Fibroblast of the conjunctiva (primary cell): ENCODE measurements around the gene RPL6.
"Not testable (repeated sequence)": the region's sequence is repeated elsewhere in the genome, so short reads cannot be mapped to it uniquely, and the experiment has no call there.

Experiments used
- DNase-seq: peaks from one replicate; pipeline ENCODE4 v3.0.0-alpha.2; 2010; ENCODE audit warnings: low read depth

RPL6 gene

DNA sequence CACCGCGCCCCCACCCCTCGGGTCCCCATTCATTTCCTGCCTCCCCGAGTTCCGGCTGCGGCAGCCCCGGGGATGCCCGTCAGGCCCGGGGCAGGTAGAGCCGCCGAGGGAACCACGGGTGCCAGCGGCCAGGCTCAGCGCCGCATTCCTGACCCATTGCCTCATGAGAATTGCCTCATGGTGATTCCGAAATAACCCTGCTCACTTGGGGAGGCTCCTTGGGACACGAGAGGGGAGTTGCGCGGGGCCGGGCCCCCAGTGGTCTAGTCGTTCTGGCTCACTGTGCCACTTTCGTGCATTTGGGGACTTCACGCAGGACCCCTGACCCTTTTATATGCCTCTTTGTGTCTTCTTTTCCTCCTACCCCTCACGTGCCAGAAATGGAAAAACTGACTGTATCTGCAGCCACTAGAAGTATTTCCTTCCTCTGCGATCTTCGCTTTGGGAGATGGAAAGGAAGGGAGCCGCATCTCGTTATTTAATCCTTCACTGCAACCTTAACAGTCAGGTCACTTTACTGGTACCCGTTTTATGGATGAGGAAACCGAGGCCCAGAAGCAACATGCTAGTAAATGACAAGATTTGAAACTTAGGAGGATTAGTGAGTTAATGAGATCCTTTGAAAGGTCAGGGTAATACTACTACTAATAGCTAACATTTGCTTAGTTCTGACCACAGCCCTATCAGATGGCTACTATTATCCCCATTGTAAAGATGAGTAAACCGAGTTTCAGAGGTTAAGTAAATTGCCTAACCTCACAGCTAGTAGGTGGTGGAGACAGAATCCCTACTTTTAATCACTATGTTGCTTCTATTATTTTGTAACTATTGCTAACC, 10.1 kb upstream of the RPL6 start:
- peak; percentile 60 for DNase-seq

DNA sequence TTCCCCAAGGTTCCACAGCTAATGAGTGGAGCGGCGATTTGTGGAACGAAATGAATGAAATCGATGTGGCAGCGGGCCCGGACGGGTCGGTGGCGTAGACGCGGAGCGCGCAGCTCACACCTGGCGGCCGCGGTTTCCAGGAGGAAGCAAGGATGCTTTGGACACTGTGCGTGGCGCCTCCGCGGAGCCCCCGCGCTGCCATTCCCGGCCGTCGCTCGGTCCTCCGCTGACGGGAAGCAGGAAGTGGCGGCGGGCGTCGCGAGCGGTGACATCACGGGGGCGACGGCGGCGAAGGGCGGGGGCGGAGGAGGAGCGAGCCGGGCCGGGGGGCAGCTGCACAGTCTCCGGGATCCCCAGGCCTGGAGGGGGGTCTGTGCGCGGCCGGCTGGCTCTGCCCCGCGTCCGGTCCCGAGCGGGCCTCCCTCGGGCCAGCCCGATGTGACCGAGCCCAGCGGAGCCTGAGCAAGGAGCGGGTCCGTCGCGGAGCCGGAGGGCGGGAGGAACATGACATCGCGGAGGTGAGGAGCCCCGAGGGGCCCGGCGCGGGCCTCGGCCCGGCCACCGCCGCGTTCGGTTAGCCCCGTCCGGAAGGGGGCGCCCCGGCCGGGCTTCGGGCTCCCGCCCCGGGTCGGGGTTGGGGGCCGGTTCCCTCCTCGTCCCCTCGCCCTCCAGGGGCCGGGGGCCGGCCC, 9.3 kb upstream of the RPL6 start, which contains the start of gene PTPN11:
PTPN11 (plus strand) TSS at position 340 of the 689 bp plus-strand sequence; CDS start at position 505, 165 bp downstream.
- DNase-seq = peak; percentile 37

DNA sequence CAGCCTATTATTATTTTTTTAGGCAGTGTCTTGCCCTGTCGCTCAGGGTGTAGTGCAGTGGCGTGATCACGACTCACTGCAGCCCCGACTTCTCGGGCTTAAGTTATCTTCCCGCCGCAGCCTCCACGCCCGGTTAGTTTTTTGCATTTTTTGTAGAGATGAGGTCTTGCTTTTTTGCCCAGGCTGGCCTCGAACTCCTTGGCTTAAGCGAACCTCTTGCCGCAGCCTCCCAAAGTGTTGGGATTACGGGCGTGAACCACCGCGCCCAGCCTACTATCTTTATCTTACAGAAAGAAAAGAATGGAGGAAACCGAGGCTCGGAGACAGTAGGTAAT, 8.8 kb upstream of the RPL6 start:
- no peak for DNase-seq

DNA sequence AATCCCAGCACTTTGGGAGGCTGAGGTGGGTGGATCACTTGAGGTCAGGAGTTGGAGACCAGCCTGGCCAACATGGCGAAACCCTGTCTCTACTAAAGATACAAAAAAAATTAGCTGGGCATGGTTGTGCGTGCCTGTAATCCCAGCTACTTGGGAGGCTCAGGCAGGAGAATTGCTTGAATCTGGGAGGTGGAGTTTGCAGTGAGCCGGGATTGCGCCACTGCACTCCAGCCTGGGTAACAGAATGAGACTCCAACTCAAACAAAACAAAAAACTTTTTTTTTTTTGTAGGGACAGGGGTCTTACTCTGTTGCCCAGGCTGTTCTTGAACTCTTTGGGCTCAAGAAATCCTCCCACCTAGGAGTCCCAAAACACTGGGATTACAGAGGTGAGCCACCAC, 6.1 kb upstream of the RPL6 start:
- not testable (repeated sequence) for DNase-seq

DNA sequence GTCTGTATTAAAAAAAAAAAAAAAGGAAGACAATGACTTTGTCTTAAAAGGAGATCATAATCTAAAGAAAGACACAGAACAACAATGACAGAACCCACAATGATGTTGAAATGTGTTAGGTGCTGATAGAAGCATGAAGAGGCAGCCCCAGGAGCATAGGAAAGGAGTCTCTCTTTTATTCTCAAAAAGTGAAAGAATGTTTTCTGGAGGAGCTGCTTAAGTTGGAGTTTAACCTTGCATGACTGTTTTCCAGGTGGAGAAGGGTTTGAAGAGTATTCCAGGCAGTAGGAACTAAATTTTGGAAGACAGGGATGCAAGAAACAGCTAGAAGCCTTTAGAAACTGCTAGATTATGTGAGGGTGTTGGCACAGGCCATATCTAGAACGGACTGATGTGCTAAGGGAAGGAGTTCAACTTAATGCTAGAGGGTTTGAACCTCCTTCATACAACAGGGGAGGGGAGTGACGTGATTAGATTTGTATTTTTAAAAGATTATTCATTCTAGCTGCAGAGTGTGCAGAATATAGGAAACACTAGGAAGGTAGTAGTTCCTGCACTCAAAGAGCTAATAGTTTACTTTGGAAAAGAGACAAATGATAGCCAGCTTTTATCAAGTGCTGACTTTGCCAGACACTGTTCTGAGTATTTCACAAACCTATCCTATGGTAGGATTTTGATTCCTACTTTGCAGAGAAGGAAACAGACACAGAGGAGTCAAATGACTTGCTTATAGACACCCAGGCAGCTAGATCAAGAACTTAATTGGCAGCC, 4.6 kb upstream of the RPL6 start:
- no peak for DNase-seq

DNA sequence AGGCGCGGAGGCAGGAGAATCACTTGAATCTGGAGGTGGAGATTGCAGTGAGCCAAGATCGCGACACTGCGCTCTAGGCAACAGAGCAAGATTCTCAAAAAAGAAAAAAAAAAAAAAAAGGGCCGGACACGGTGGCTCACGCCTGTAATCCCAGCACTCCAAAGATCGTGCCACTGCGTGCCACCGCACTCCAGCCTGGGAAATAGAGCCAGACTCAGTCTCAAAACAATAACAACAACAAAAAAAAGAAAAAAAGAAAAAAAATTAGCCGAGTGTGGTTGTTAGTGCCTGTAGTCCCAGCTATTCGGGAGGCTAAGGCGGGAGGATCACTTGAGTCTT, 470 bp upstream of the RPL6 start:
- DNase-seq = no peak

DNA sequence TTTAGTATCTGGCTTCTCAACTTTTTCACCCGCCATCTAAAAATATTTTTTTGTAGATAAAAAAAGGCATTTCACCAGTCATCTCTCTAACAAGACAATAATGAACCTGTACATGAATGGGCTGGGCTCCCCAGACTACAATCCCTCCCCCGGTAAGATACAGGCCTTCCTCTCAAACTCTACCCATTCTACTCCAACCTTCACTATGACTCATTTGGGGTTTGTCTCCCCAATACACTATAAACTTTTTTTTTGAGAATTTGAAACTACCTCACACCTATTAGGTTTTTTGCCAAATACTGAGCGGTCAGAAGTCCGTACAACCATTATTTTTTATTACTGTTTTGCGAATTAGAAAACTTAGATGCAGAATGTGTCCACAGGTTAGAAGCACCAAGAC, 784 bp downstream of the RPL6 start:
- no peak for DNase-seq

DNA sequence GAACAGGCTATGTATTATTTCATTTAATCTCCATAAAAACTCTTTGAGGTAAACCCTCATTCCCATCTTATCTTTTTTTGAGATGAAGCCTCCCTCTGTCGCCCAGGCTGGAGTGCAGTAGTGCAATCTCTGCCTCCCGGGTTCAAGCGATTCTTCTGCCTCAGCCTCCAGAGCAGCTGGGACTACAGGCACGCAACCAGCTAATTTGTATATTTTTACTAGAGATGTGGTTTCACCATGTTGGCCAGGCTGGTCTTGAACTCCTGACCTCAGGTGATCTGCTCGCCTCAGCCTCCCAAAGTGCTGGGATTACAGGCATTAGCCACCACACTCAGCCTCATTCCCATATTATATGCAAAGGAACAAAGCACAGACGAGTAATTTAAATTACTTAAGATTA, 1.7 kb downstream of the RPL6 start:
- DNase-seq = not testable (repeated sequence)

DNA sequence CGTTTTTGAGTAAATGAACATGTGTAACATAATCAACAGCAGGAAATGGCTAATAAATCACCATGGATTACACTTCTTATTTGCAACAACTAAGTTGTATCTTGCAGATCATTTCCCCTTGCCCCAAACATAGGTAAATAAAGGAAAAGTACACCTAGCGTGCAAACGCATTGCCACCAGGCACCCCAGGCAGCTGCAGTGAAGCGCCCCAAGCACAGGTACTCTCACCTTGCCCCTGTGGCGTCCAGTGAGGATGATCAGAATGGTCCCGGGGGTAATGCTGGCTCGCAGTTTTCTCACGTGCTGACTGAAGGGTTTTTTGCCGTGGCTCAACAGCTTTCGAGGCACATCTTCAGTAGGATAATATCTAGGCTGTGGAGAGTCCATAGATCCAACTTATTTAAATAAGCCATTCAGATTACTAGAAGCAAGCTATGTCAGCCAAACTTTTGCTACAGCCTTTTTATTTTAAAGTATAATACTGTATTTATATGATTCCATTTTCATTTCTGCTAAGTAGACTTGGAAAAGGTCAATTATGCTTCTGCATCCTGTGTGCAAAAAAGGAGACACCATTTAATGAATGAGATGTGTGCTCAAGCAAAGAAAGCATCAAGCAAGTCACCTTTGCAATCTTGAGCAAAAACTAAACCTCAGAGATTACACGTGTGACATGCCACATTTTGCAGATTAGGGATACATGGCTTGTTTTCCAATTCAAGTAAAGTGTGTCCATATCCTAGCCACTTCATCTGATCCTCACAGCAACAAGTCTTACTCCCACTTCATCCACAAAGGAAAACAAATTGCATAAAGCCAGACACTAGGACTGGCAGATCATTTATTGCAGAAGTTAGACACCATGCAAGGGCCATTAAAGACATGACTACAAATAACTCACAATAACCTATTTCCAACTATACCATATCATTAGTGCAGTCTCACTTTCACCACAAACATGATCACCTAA, 2.6 kb downstream of the RPL6 start:
- DNase-seq = no peak

DNA sequence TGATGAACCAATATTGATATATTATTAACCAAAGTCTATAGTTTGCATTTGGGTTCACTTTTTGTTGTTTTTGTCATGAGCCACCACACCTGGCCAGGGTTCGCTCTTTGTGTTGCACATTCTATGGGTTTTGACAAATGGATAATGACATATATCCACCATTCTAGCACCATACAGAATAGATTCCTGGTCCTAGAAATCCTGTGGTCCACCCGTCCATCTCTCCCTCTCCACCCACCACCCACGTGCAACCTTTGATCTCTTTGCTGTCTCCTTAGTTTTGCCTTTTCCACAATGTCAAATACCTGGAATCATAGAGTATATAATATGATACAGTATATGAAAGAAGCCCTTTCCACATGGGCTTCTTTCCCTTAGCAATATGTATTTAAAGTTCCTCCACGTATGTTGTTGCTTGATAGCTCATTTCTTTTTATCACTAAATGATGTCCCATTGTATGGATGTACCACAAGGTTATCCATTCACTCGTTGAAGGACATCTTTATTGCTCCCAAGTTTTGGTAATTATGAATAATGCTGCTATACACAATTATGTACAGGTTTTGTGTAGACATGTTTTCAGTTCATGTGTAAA, 7.4 kb downstream of the RPL6 start:
- DNase-seq = no peak

DNA sequence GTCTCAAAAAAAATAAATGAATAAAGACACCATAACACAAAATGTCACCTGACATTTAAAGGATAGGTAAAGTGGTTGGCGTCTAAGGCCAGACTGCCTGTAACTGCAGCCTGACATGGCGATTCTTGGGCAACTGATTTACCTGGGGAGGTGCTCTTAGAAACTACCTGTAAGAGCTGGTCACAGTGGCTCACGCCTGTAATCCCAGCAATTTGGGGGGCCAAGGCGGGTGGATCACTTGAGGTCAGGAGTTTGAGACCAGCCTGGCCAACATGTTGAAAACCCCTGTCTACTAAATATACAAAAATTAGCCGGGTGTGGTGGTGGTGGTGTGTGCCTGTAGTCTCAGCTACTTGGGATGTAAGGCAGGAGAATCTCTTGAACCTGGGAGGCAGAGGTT, 8.4 kb downstream of the RPL6 start:
- DNase-seq = no peak

DNA sequence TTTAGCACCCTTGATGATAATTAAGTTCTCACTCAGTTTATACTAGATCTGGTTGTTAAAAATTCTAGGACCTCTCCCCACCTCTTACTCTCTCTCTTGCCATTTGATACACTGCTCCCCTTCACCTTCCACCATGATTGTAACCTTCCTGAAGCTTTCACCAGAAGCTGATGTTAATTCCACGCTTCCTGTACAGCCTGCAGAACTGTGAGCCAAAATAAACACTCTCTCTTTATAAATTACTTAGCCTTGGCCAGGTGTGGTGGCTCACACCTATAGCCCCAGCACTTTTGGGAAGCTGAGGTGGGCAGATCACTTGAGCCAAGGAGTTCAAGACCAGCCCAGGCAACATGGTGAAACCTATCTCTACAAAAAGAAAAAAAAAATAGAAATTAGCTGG, 16.1 kb downstream of the RPL6 start:
- DNase-seq = no peak

DNA sequence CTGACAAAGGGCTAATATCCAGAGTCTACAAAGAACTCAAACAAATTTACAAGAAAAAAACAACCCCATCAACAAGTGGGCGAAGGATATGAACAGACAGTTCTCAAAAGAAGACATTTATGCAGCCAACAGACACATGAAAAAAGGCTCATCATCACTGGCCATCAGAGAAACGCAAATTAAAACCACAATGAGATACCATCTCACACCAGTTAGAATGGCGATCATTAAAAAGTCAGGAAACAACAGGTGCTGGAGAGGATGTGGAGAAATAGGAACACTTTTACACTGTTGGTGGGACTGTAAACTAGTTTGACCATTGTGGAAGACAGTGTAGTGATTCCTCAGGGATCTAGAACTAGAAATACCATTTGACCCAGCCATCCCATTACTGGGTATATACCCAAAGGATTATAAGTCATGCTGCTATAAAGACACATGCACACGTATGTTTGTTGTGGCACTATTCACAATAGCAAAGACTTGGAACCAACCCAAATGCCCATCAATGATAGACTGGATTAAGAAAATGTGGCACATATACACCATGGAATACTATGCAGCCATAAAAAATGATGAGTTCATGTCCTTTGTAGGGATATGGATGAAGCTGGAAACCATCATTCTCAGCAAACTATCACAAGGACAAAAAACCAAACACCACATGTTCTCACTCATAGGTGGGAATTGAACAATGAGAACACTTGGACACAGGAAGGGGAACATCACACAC, 19.3 kb downstream of the RPL6 start:
- not testable (repeated sequence) for DNase-seq

DNA sequence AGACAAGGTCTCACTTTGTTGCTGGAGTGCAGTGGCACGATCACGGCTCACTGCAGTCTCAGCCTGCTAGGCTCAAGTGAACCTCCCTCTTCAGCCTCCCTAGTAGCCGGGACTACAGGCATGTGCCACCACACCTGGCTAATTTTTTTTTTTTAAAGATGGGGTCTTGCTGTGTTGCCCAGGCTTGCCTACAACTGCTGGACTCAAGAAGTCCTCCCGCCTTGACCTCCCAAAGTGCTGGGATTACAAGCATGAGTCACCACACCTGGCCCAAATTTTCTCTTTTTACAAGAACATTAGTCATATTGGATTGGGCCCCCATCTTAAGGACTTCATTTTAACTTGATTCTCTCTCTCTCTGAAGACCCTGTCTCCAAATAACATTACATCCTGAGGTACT, 20.2 kb downstream of the RPL6 start:
- no peak for DNase-seq

DNA sequence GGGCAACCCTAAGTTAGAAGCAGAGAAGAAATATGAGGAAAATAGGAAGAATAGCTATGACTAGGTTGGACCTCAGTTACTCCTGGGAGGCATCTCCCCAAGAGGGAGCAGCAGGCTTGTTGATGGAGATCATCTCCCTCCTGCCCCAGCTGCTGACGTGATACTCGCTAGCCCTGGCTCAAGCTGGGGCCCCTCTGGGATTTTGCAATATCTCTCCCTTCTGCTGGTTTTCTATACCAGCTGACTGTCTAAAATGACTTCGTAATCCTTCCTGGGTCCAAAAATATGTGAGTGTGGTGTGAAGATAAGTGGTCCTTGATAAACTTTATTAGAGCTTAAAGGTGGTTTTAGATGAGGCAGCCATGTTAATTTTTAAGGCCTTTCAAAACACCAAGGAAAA, 22.7 kb downstream of the RPL6 start:
- DNase-seq = peak; percentile 49

DNA sequence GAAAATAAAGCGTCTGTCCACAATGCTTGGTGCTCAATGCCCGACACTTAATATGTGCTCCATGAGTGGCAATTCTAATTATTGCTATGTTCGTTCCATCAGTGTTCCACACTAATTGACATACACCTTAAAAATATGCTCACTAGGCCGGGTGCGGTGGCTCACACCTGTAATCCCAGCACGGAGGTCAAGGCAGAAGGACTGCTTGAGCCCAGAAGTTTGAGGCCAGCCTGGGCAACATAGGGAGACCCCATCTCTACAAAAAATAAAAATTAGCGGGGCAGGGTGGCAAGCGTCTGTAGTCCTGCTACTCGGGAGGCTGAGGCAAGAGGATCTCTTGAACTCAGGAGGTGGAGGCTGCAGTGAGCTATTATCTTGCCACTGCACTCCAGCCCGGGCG, 26.5 kb downstream of the RPL6 start:
- DNase-seq = no peak

DNA sequence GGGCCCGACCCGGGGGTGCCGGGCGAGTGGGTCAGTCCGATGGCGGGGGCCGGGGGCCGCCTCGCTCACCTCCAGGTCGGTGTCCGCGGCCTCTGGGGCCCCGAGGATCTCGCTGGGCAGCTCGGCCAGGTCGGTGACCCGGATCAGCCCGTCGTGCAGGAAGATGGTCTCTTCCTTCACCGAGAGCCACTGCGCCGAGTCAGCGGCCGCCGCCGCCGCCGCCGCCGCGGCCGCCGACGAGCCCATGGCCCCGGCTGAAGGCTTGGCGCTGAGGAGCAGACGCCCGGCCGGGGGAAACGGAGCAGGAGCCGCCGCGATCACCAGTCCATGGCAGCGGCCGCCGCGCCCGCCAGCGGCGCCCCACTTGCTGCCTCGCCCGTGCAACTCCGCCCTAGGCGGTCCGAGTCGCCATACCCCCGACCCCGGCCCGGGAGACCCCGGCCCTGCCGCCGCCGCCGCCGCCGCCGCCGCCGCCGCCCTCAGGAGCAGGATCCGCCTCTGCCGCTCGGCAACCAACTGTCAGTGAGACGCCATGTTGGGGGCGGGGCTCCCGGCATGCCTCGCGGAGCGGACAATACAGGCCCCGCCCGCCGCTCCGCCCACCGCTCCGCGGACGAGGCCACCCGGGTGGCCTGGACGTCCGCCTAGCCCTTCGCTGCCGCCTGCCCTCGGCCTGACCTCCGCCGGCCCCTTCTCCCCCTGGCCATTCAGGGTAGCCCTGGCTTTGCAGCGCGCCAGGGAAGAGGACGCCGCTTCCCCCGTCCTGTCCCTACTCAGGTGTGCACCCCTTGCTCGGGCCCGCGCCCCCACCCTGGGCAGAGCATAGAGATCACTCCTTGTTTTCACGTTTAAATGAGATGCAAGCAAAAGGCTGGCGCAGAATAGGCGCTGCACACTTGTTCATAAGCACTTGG, 27.3 kb downstream of the RPL6 start, which contains the start of gene HECTD4:
HECTD4 (minus strand) TSS at position 549 of the 914 bp plus-strand sequence; CDS start at position 246, 303 bp downstream.
- peak; percentile 57 for DNase-seq

DNA sequence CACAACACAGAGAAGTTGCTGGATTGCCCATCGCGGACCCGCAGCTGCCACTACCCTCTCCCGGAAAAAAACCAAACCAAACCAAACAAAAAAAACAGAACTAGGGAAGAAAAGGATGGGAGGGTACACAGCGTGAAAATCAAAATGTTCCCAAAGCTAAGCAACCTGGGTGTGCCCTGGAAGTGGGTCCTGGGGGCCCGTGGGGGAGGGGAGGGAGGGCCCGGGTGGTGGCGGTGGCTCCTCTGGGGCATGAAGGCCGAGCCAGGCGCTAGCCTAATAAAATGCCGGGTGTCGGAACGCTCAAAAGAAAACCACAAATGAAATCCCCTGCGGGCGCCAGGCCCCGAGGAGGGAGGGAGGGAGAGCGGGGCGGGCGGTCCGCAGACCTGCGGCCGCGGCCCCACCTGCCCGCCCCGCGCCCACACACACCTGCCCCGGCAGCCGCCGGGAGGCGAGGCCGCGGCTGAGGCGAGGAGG, 28.0 kb downstream of the RPL6 start:
- DNase-seq = no peak
